Measurements from ENCODE around the gene OXLD1.
"Not testable (repeated sequence)": the region's sequence is repeated elsewhere in the genome, so short reads cannot be mapped to it uniquely, and the experiment has no call there.

Gene OXLD1

GRCh38 chr17:81621494-81622130 lies 44.8 kb downstream of the OXLD1 start:
- DNase-seq = no peak

GRCh38 chr17:81618307-81618706 lies 48.1 kb downstream of the OXLD1 start:
- DNase-seq = not testable (repeated sequence)

- DNase-seq = no peak
These were observed 49.5 kb downstream of the OXLD1 start for GRCh38 chr17:81616877-81617276.

- DNase-seq = no peak
These were observed 50.9 kb downstream of the OXLD1 start for GRCh38 chr17:81615401-81615930.

Data from hypothalamus (tissue), 51 donors.